ENCODE data around the gene CFAP46.

GRCh38 chr10:132904181-132904813, 38.1 kb downstream of the CFAP46 start:
- TF ChIP-seq YY1 (IDR thresholded peaks at IDR 0.05; ENCODE audit: insufficient read depth, insufficient read length) (no peak), SUZ12 (IDR thresholded peaks at IDR 0.05; ENCODE audit: extremely low read depth, insufficient read depth, insufficient read length) (no peak)
